Muscle of leg (tissue), 11 donors: ENCODE measurements around the gene ZFP3. TPM values are rescaled to one million over a fixed set of nuclear protein-coding genes. Genes with fewer than 3 reads are reported as not detected.
"Not testable (repeated sequence)": the region's sequence is repeated elsewhere in the genome, so short reads cannot be mapped to it uniquely, and the experiment has no call there.

Experiments used
- DNase-seq: peaks from one replicate; pipeline ENCODE4 v3.0.0; 2013
- H3K27ac ChIP-seq: one replicate; pipeline ENCODE4 v1.5.1; 2013; ENCODE audit warnings: mild to moderate bottlenecking, low read length, control low read depth
- H3K27me3 ChIP-seq: one replicate; pipeline ENCODE4 v1.6.1; 2013; ENCODE audit warnings: low read length; ENCODE audit not compliant: control insufficient read depth, insufficient read depth
- H3K36me3 ChIP-seq: one replicate; pipeline ENCODE4 v1.6.1; 2013; ENCODE audit warnings: low read length; ENCODE audit not compliant: control insufficient read depth, insufficient read depth
- H3K4me1 ChIP-seq: one replicate; pipeline ENCODE4 v1.6.1; 2013; ENCODE audit warnings: low read length; ENCODE audit not compliant: control insufficient read depth, insufficient read depth
- H3K4me3 ChIP-seq: one replicate; pipeline ENCODE4 v1.5.1; 2013; ENCODE audit warnings: low read length, control low read depth
- H3K9me3 ChIP-seq: replicated peaks from 2 replicates; pipeline ENCODE4 v1.6.1; 2013; ENCODE audit warnings: low read depth, low read length; ENCODE audit not compliant: control insufficient read depth
- WGBS: methylation state at CpG from one replicate; pipeline ENCODE4 v1.1.5; 2013; ENCODE audit warnings: missing lambda C conversion rate; ENCODE audit not compliant: insufficient coverage; 5-methylcytosine and 5-hydroxymethylcytosine counted together
- polyA plus RNA-seq, 8 donors: library from polyadenylated mRNA; unstranded; fragments of 120-200 nt; gene quantifications; one replicate each; pipeline versions ENCODE4 v1.2.1 to v1.2.3, GENCODE V29; 2013; ENCODE audit warnings: inconsistent platforms in 1 of 8, low replicate concordance in 1 of 8; ENCODE audit not compliant: insufficient read length in 8 of 8, insufficient read depth in 1 of 8
- total RNA-seq: library from RNA; stranded (reverse); fragments of 120-200 nt; gene quantifications from one replicate; pipeline ENCODE4 v1.2.4, GENCODE V29; 2013

Gene ZFP3
- total and polyA plus RNA-seq, 9 donors: 6.3 to 12.6 (median 10.0) TPM

- H3K4me3 ChIP-seq: peak overlapping the region; percentile 55
- H3K9me3 ChIP-seq: no peaks in the 10 kb centered on the region
- whole genome bisulfite sequencing: 1% methylated on average over 66 of the region's 75 CpGs
- DNase-seq: peak; percentile 53
- H3K36me3 ChIP-seq: no peaks in the 10 kb centered on the region
- peak overlapping the region; percentile 73 for H3K27ac ChIP-seq
- peaks cover 11% of the 10 kb centered on the region for H3K27me3 ChIP-seq
- H3K4me1 ChIP-seq: peaks cover 33% of the 10 kb centered on the region
Measured at GRCh38 chr17:5122586-5123342, 44.5 kb downstream of the ZFP3 start.

GRCh38 chr17:5123343-5124124 lies 45.3 kb downstream of the ZFP3 start:
- H3K36me3 ChIP-seq: no peaks in the 10 kb centered on the region
- WGBS: 40% methylated on average over 42 of the region's 53 CpGs
- H3K27ac ChIP-seq: peak overlapping the region; percentile 35
- H3K4me3 ChIP-seq: no peak overlapping the region
- peaks cover 33% of the 10 kb centered on the region for H3K4me1 ChIP-seq
- no peaks in the 10 kb centered on the region for H3K9me3 ChIP-seq
- DNase-seq: no peak
- H3K27me3 ChIP-seq: peaks cover 5% of the 10 kb centered on the region

GRCh38 chr17:5124125-5124760 lies 46.0 kb downstream of the ZFP3 start:
- not testable (repeated sequence) for H3K36me3 ChIP-seq, H3K9me3 ChIP-seq, H3K4me3 ChIP-seq, H3K27me3 ChIP-seq, DNase-seq
- WGBS: 45% methylated on average over 3 of the region's 5 CpGs
- Histone ChIP-seq H3K27ac (peak overlapping the region; percentile 35), H3K4me1 (peaks cover 33% of the 10 kb centered on the region)

- WGBS: 70% methylated on average over 6 of the region's 7 CpGs
- not testable (repeated sequence) for DNase-seq, H3K36me3 ChIP-seq, H3K27ac ChIP-seq, H3K4me3 ChIP-seq, H3K9me3 ChIP-seq, H3K27me3 ChIP-seq
- H3K4me1 ChIP-seq: peaks cover 31% of the 10 kb centered on the region
Measured at GRCh38 chr17:5124896-5125295, 46.6 kb downstream of the ZFP3 start.

- WGBS: 73% methylated on average over 6 of the region's 17 CpGs
- Histone ChIP-seq H3K4me3 (no peak overlapping the region), H3K9me3 (no peaks in the 10 kb centered on the region), H3K36me3 (no peaks in the 10 kb centered on the region), H3K27me3 (peaks cover 4% of the 10 kb centered on the region), H3K27ac (no peak overlapping the region), H3K4me1 (peaks cover 18% of the 10 kb centered on the region)
- DNase-seq: no peak
Measured at GRCh38 chr17:5126719-5127488, 48.6 kb downstream of the ZFP3 start.

- no peak for DNase-seq
- Histone ChIP-seq H3K4me1 (peaks cover 14% of the 10 kb centered on the region), H3K4me3 (no peak overlapping the region), H3K27me3 (no peaks in the 10 kb centered on the region), H3K27ac (no peak overlapping the region), H3K36me3 (no peaks in the 10 kb centered on the region), H3K9me3 (no peaks in the 10 kb centered on the region)
- 63% methylated on average over 4 of the region's 4 CpGs for WGBS
Measured at GRCh38 chr17:5127910-5128309, 49.6 kb downstream of the ZFP3 start.

- not testable (repeated sequence) for H3K36me3 ChIP-seq, H3K9me3 ChIP-seq, H3K27ac ChIP-seq, DNase-seq, H3K27me3 ChIP-seq, H3K4me3 ChIP-seq
- peaks cover 13% of the 10 kb centered on the region for H3K4me1 ChIP-seq
- 77% methylated on average over 5 of the region's 8 CpGs for WGBS
Measured at GRCh38 chr17:5128387-5128786, 50.1 kb downstream of the ZFP3 start.

GRCh38 chr17:5128905-5129535 lies 50.8 kb downstream of the ZFP3 start:
- Histone ChIP-seq H3K27me3 (no peaks in the 10 kb centered on the region), H3K36me3 (no peaks in the 10 kb centered on the region), H3K4me1 (peaks cover 6% of the 10 kb centered on the region), H3K9me3 (no peaks in the 10 kb centered on the region), H3K27ac (no peak overlapping the region), H3K4me3 (no peak overlapping the region)
- WGBS: 89% methylated on average over 10 of the region's 11 CpGs
- no peak for DNase-seq

- not testable (repeated sequence) for H3K4me1 ChIP-seq, H3K27me3 ChIP-seq, H3K9me3 ChIP-seq, H3K36me3 ChIP-seq, H3K4me3 ChIP-seq, H3K27ac ChIP-seq, DNase-seq
- 94% methylated on average over 6 of the region's 8 CpGs for WGBS
Measured at GRCh38 chr17:5129770-5130169, 51.5 kb downstream of the ZFP3 start.
